Naive thymus-derived CD8-positive, alpha-beta T cell (primary cell): ENCODE data around the gene CFAP20. TPM values are rescaled to one million over a fixed set of nuclear protein-coding genes. Genes with fewer than 3 reads are reported as not detected.

ENCODE experiments used
- ATAC-seq, 2 donors: fragments of 150-1000 bp; cut with Tn5 transposase in 1 of 2; sonication (Bioruptor Pico), chemical (Tn5 transposase) in 1 of 2; 1 replicate in 1 of 2; 2 replicates in 1 of 2; pipeline ENCODE4 v1.10.0; 2021; ENCODE audit warnings: mild to moderate bottlenecking in 2 of 2, moderate library complexity in 2 of 2
- POLR2A ChIA-PET: fragments of 350-600 bp; sonication (Branson Sonifier 250); formaldehyde crosslinking; loops from one replicate; lab custom pipeline; 2021; ENCODE audit warnings: antibody characterized with exemption; lab: Charles Lee
- DNase-seq, 10 donors: peaks; one replicate each; pipeline versions ENCODE4 v3.0.0 to v3.0.0-alpha.2; 2020 to 2022
- H3K27ac Mint-ChIP-seq, 10 donors: one replicate each; pipeline ENCODE4 v1.8.0; 2020 to 2022; ENCODE audit warnings: mild to moderate bottlenecking in 10 of 10, mixed read lengths in 10 of 10, moderate library complexity in 4 of 10, inconsistent platforms in 1 of 10
- H3K27me3 Mint-ChIP-seq, 5 donors: one replicate each; pipeline ENCODE4 v1.8.0; 2021 to 2022; ENCODE audit warnings: mixed read lengths in 5 of 5
- H3K36me3 Mint-ChIP-seq, 3 donors: one replicate each; pipeline ENCODE4 v1.8.0; 2020 to 2022; ENCODE audit warnings: mixed read lengths in 3 of 3, mild to moderate bottlenecking in 2 of 3, inconsistent platforms in 1 of 3
- H3K4me1 Mint-ChIP-seq, 4 donors: one replicate each; pipeline ENCODE4 v1.8.0; 2021 to 2022; ENCODE audit warnings: mixed read lengths in 4 of 4
- H3K4me3 Mint-ChIP-seq, 10 donors: one replicate each; pipeline ENCODE4 v1.8.0; 2020 to 2022; ENCODE audit warnings: mild to moderate bottlenecking in 10 of 10, mixed read lengths in 10 of 10, moderate library complexity in 6 of 10, inconsistent platforms in 1 of 10
- H3K9me3 Mint-ChIP-seq, 9 donors: one replicate each; pipeline ENCODE4 v1.8.0; 2020 to 2022; ENCODE audit warnings: mixed read lengths in 9 of 9, mild to moderate bottlenecking in 3 of 9, inconsistent platforms in 1 of 9, moderate library complexity in 1 of 9
- polyA plus RNA-seq, 3 donors: library from polyadenylated mRNA; unstranded; fragments of 300-500 nt; fragmentation: Illumina TruSeq; gene quantifications; one replicate each; pipeline ENCODE4 v1.2.3, GENCODE V29; 2021
- total RNA-seq, 8 experiments: library from RNA in 2 of 8; stranded (reverse) in 2 of 8; gene quantifications; one replicate each; pipeline ENCODE4 v1.2.3 and lab custom pipeline; 2021 to 2026

The CFAP20 gene
- total RNA-seq (10 to 100 TPM; 25.3 to 30.0 TPM), polyA plus RNA-seq (10 to 100 TPM; 23.9 to 38.8 (median 27.5) TPM), total RNA-seq (lab: John Stamatoyannopoulos, UW) (25.2 to 225 (median 54.0) reads per million in 6 experiments)

DNA sequence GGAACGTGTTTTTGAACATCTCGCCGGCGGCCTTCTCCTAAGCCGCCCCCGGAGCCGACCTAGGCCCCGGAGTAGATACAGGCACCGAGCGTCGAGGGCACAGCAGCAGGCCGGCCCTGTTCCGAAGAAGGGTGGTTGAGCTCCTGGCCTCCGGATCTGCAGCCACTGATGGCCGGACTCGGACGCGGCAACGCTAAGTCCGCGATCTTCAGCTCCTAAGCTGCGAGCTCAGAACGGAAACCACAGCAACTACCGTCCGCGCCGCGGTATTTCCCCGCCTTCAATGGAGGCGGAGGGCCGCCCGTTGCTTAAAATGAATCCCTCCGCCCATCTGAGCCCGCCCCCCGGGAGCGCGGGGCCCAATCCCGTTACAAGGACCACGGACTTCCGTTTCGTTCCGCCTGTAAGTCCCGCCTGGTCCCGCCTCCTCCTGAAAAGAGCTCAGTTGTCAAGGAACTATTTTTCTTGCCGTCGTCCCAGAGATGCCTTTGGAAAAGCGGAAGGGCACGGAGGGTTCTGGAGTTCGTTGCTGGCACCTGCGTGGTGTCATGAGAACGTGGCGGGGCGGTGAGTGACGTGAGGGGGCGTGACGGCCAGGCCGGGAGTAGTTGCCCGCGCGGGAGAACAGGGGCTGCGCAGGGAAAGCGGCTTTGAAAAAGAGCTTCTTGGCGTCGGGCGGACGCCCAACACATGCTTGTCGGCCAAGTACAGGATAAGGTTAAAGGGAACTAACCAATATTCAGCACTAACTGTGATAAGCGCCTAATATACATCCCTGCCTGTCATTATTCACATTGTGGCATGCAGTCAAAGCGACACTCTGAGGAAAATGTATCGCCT, at the start of gene CFAP20:
Gene CFAP20, minus strand, starts transcription at position 285 of the 840 bp plus-strand sequence. Its CDS starts 266 bp downstream, at position 19.
- POLR2A ChIA-PET: interaction anchor here (0.6 to 1.8 kb wide), 22 partner anchors 9 to 1453 kb away, joined by 3 to 12 read pairs (median 4); partner anchors contain the start of genes GINS3, KATNB1, NDRG4 and SETD6
- no peaks in the 10 kb centered on the region for H3K27me3 Mint-ChIP-seq
- H3K36me3 Mint-ChIP-seq: no peaks in the 10 kb centered on the region
- DNase-seq (peak; percentile 89 to 98 (median 96)), ATAC-seq (peak; percentile 79 to 82)
- peak within 1 kb of the TSS; percentile 89 to 98 (median 97) for H3K27ac Mint-ChIP-seq
- peaks cover 17 to 48% (median 44%) of the 10 kb centered on the region in 4 donors for H3K4me1 Mint-ChIP-seq
- peak within 1 kb of the TSS; percentile 90 to 100 (median 93) for H3K4me3 Mint-ChIP-seq
- peaks cover 0 to 6% (median 0%) of the 10 kb centered on the region in 9 donors for H3K9me3 Mint-ChIP-seq

- DNase-seq: peak in 1 of 10 donors; percentile 12
- Mint-ChIP-seq H3K9me3 (no peaks in the 10 kb centered on the region), H3K36me3 (peaks cover 13 to 68% (median 19%) of the 10 kb centered on the region in 3 donors), H3K27me3 (no peaks in the 10 kb centered on the region), H3K4me3 (peak overlapping the region; percentile 17 to 80 (median 68)), H3K4me1 (peaks cover 17 to 33% (median 31%) of the 10 kb centered on the region in 4 donors), H3K27ac (peak overlapping the region; percentile 87 to 96 (median 92))
- peak; percentile 53 to 66 for ATAC-seq
- POLR2A ChIA-PET: interaction anchor here (2.6 kb wide), 1 partner anchor 48 kb away, joined by 12 read pairs; the partner anchor contains the start of gene CFAP20
These were observed 48.2 kb upstream of the CFAP20 start for GRCh38 chr16:58177353-58177710.

DNA sequence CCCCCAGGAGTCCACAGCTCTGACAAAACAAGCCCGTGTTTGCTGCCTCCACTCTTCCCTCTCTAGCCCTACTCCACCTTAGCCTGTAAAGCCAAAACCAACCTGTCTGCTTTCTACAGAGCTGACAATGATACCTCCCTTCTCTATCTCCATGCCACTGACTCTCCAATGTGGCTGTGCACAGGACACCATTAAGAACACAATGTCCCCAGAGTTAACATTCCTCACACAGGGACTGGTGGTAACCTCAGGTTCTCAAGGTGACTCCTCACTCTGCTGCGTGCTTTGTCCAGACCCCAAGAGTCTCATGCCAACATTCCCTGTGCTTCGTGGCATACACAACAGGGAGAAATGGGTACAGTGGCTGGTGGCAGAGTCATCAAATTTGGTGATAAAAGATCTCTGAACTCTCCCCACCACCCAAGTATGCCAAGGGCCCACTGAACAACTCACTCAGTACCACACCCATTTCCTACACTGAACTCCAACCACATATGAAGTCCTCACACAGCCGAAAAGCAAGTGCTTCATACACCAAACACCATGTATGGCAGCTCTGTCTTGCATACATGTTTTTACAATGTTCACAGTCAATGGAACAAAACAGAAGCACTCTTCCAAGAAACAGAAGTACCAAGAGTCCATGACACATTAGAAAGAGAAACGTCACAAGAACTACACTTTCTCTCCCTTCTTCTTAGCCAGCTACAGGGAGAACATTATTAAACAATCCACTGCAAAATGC, 47.6 kb upstream of the CFAP20 start:
- peaks cover 17 to 33% (median 31%) of the 10 kb centered on the region in 4 donors for H3K4me1 Mint-ChIP-seq

GRCh38 chr16:58170223-58170622, 41.0 kb upstream of the CFAP20 start:
- H3K36me3 Mint-ChIP-seq: peaks cover 0 to 87% (median 19%) of the 10 kb centered on the region in 3 donors
- no peaks in the 10 kb centered on the region for H3K27me3 Mint-ChIP-seq
- H3K4me3 Mint-ChIP-seq: no peak overlapping the region
- DNase-seq (no peak), ATAC-seq (no peak)
- H3K9me3 Mint-ChIP-seq: no peaks in the 10 kb centered on the region
- POLR2A ChIA-PET: no interaction called here
- H3K27ac Mint-ChIP-seq: peak overlapping the region in 4 of 10 donors; percentile 4 to 72 (median 14)
- H3K4me1 Mint-ChIP-seq: peaks cover 0 to 2% (median 1%) of the 10 kb centered on the region in 4 donors

More for the DNA sequence above, 47.6 kb upstream of the CFAP20 start:
- peak; percentile 91 to 95 for ATAC-seq
- POLR2A ChIA-PET: interaction anchor here (0.6 to 2.6 kb wide), 2 partner anchors 13 to 47 kb away, joined by 3 to 12 read pairs; partner anchors contain the start of gene CFAP20
- Mint-ChIP-seq H3K27me3 (no peaks in the 10 kb centered on the region), H3K27ac (peak overlapping the region; percentile 87 to 96 (median 92)), H3K9me3 (no peaks in the 10 kb centered on the region), H3K4me3 (peak overlapping the region; percentile 17 to 80 (median 68)), H3K36me3 (peaks cover 11 to 68% (median 19%) of the 10 kb centered on the region in 3 donors)
- peak in 4 of 10 donors; percentile 12 to 57 (median 42) for DNase-seq

DNA sequence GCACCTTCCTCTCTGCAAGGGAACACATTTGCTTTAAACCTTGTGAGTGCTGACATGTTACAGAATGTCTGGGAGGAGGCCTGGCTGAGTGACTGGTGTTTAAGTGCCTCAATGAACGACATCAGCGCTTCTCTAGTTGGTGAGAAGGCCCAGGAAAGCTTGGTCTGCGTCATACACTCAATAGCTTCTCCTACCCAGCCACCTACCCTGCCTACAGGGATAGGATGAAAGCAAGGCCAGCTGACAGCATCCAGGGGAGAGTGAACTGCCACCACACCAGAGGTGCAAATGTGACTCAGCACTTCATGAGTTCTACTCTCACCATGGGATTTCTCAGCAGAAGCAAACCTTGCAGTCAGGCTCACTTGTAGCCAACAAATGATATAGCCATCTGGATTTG, 31.7 kb upstream of the CFAP20 start:
- H3K9me3 Mint-ChIP-seq: no peaks in the 10 kb centered on the region
- H3K4me3 Mint-ChIP-seq: no peak overlapping the region
- H3K27ac Mint-ChIP-seq: peak overlapping the region in 6 of 10 donors; percentile 61 to 91 (median 72)
- DNase-seq (no peak), ATAC-seq (no peak)
- POLR2A ChIA-PET: no interaction called here
- peaks cover 5 to 75% (median 12%) of the 10 kb centered on the region in 3 donors for H3K36me3 Mint-ChIP-seq
- H3K27me3 Mint-ChIP-seq: no peaks in the 10 kb centered on the region
- peaks cover 0 to 2% (median under 1%) of the 10 kb centered on the region in 4 donors for H3K4me1 Mint-ChIP-seq

- H3K9me3 Mint-ChIP-seq: no peaks in the 10 kb centered on the region
- H3K27me3 Mint-ChIP-seq: no peaks in the 10 kb centered on the region
- no peak for DNase-seq
- no peak overlapping the region for H3K4me3 Mint-ChIP-seq
- peaks cover 0 to 3% (median 0%) of the 10 kb centered on the region in 4 donors for H3K4me1 Mint-ChIP-seq
- POLR2A ChIA-PET: no interaction called here
- H3K27ac Mint-ChIP-seq: peak overlapping the region in 5 of 10 donors; percentile 18 to 61 (median 36)
- peaks cover 0 to 54% (median 5%) of the 10 kb centered on the region in 3 donors for H3K36me3 Mint-ChIP-seq
- no peak for ATAC-seq
These were observed 29.5 kb upstream of the CFAP20 start for GRCh38 chr16:58158725-58159124.

GRCh38 chr16:58157951-58158540, 28.9 kb upstream of the CFAP20 start:
- H3K36me3 Mint-ChIP-seq: peaks cover 0 to 47% (median 5%) of the 10 kb centered on the region in 3 donors
- no peaks in the 10 kb centered on the region for H3K27me3 Mint-ChIP-seq
- ATAC-seq (no peak), DNase-seq (no peak)
- H3K4me3 Mint-ChIP-seq: no peak overlapping the region
- no peaks in the 10 kb centered on the region for H3K9me3 Mint-ChIP-seq
- POLR2A ChIA-PET: no interaction called here
- peaks cover 0 to 3% (median 0%) of the 10 kb centered on the region in 4 donors for H3K4me1 Mint-ChIP-seq
- peak overlapping the region in 1 of 10 donors; percentile 47 for H3K27ac Mint-ChIP-seq

DNA sequence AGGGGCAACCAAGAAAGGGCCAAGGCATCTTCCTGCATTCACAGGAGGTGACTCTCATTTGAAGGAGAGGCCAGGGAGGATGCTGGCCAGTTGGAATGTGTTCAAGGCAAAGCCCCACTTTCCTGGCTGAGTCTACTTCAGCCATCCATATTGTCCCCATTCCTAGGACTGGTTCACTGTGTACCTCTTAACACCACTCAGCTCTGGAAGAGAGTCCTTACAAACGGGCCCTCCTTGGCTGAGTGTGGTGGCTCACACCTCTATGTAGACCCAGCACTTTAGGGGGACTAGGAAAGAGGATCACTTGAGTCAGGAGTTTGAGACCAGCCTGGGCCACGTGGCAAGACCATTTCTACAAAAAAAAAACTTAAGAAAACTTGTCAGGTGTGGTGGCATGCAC, 28.1 kb upstream of the CFAP20 start:
- H3K4me3 Mint-ChIP-seq: no peak overlapping the region
- ATAC-seq (no peak), DNase-seq (no peak)
- H3K36me3 Mint-ChIP-seq: peaks cover 0 to 41% (median 0%) of the 10 kb centered on the region in 3 donors
- no peaks in the 10 kb centered on the region for H3K27me3 Mint-ChIP-seq
- H3K4me1 Mint-ChIP-seq: peaks cover 0 to 3% (median 0%) of the 10 kb centered on the region in 4 donors
- POLR2A ChIA-PET: no interaction called here
- no peaks in the 10 kb centered on the region for H3K9me3 Mint-ChIP-seq
- H3K27ac Mint-ChIP-seq: peak overlapping the region in 1 of 10 donors; percentile 15

- Mint-ChIP-seq H3K27ac (peak overlapping the region in 1 of 10 donors; percentile 35), H3K4me3 (no peak overlapping the region), H3K36me3 (peaks cover 0 to 30% (median 0%) of the 10 kb centered on the region in 3 donors), H3K9me3 (no peaks in the 10 kb centered on the region), H3K4me1 (peaks cover 0 to 3% (median 0%) of the 10 kb centered on the region in 4 donors), H3K27me3 (no peaks in the 10 kb centered on the region)
- POLR2A ChIA-PET: interaction anchor here (0.6 kb wide), 1 partner anchor 19 kb away, joined by 9 read pairs; no protein-coding TSS in a partner anchor
- DNase-seq: no peak
- no peak for ATAC-seq
These were observed 26.7 kb upstream of the CFAP20 start for GRCh38 chr16:58155839-58156238.

- ATAC-seq (no peak), DNase-seq (no peak)
- H3K9me3 Mint-ChIP-seq: no peaks in the 10 kb centered on the region
- POLR2A ChIA-PET: no interaction called here
- peaks cover 0 to 3% (median 0%) of the 10 kb centered on the region in 4 donors for H3K4me1 Mint-ChIP-seq
- H3K27me3 Mint-ChIP-seq: no peaks in the 10 kb centered on the region
- no peak overlapping the region for H3K27ac Mint-ChIP-seq
- peaks cover 0 to 15% (median 0%) of the 10 kb centered on the region in 3 donors for H3K36me3 Mint-ChIP-seq
- no peak overlapping the region for H3K4me3 Mint-ChIP-seq
These were observed 25.2 kb upstream of the CFAP20 start for GRCh38 chr16:58154345-58154744.

- Mint-ChIP-seq H3K27ac (no peak overlapping the region), H3K4me3 (no peak overlapping the region), H3K4me1 (peaks cover 0 to 3% (median 0%) of the 10 kb centered on the region in 4 donors), H3K36me3 (peaks cover 0 to 2% (median 0%) of the 10 kb centered on the region in 3 donors), H3K27me3 (no peaks in the 10 kb centered on the region), H3K9me3 (no peaks in the 10 kb centered on the region)
- DNase-seq: no peak
- POLR2A ChIA-PET: no interaction called here
- ATAC-seq: no peak
These were observed 23.2 kb upstream of the CFAP20 start for GRCh38 chr16:58152246-58152868.
